ENCODE results near the gene DENND2C.

- TF ChIP-seq, protein P1, sequence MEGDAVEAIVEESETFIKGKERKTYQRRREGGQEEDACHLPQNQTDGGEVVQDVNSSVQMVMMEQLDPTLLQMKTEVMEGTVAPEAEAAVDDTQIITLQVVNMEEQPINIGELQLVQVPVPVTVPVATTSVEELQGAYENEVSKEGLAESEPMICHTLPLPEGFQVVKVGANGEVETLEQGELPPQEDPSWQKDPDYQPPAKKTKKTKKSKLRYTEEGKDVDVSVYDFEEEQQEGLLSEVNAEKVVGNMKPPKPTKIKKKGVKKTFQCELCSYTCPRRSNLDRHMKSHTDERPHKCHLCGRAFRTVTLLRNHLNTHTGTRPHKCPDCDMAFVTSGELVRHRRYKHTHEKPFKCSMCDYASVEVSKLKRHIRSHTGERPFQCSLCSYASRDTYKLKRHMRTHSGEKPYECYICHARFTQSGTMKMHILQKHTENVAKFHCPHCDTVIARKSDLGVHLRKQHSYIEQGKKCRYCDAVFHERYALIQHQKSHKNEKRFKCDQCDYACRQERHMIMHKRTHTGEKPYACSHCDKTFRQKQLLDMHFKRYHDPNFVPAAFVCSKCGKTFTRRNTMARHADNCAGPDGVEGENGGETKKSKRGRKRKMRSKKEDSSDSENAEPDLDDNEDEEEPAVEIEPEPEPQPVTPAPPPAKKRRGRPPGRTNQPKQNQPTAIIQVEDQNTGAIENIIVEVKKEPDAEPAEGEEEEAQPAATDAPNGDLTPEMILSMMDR (IDR thresholded peaks at IDR 0.05): no peak
- TF ChIP-seq POLR2A (IDR thresholded peaks at IDR 0.05): no peak
Observed at GRCh38 chr1:114715952-114716303, 46.1 kb upstream of the DENND2C start.
